Ishikawa (cell line): ENCODE data around the gene SLC16A3.

ENCODE experiments used
- CEBPB ChIP-seq: IDR thresholded peaks from 2 replicates; pipeline ENCODE4 v1.6.1; 2012
- CREB1 ChIP-seq: IDR thresholded peaks from 2 replicates; pipeline ENCODE4 v1.6.1; 2012; ENCODE audit warnings: low read depth
- EGR1 ChIP-seq: IDR thresholded peaks from 2 replicates; pipeline ENCODE4 v1.6.1; 2012
- EP300 ChIP-seq: IDR thresholded peaks from 2 replicates; pipeline ENCODE4 v1.6.1; 2012; ENCODE audit warnings: borderline replicate concordance
- FOXM1 ChIP-seq: IDR thresholded peaks from 2 replicates; pipeline ENCODE4 v1.6.1; 2012; ENCODE audit warnings: low read depth, borderline replicate concordance
- MAX ChIP-seq: IDR thresholded peaks from 2 replicates; pipeline ENCODE4 v1.6.1; 2012
- NFIC ChIP-seq: IDR thresholded peaks from 2 replicates; pipeline ENCODE4 v1.6.1; 2012
- RAD21 ChIP-seq: IDR thresholded peaks from 2 replicates; pipeline ENCODE4 v1.6.1; 2012; ENCODE audit warnings: low read depth
- TAF1 ChIP-seq: IDR thresholded peaks from 2 replicates; pipeline ENCODE4 v1.6.1; 2012; ENCODE audit warnings: low read depth, mild to moderate bottlenecking
- TCF12 ChIP-seq: IDR thresholded peaks from 2 replicates; pipeline ENCODE4 v1.6.1; 2012; ENCODE audit warnings: low read depth
- TEAD4 ChIP-seq: IDR thresholded peaks from 2 replicates; pipeline ENCODE4 v1.6.1; 2012
- USF1 ChIP-seq: IDR thresholded peaks from 2 replicates; pipeline ENCODE4 v1.6.1; 2012
- YY1 ChIP-seq: IDR thresholded peaks from 2 replicates; pipeline ENCODE4 v1.6.1; 2012; ENCODE audit warnings: low read depth
- ZBTB7A ChIP-seq: IDR thresholded peaks from 2 replicates; pipeline ENCODE4 v1.6.1; 2012; ENCODE audit warnings: low read depth
- TF ChIP-seq, protein P1 (sequence below): IDR thresholded peaks from 2 replicates; pipeline ENCODE4 v1.6.1; 2012; ENCODE audit warnings: low read depth, mild to moderate bottlenecking

SLC16A3 gene

GRCh38 chr17:82222816-82223215 lies 6.0 kb upstream of the SLC16A3 start:
- TF ChIP-seq CEBPB (no peak), YY1 (no peak), ZBTB7A (no peak), CREB1 (no peak), USF1 (no peak)

DNA sequence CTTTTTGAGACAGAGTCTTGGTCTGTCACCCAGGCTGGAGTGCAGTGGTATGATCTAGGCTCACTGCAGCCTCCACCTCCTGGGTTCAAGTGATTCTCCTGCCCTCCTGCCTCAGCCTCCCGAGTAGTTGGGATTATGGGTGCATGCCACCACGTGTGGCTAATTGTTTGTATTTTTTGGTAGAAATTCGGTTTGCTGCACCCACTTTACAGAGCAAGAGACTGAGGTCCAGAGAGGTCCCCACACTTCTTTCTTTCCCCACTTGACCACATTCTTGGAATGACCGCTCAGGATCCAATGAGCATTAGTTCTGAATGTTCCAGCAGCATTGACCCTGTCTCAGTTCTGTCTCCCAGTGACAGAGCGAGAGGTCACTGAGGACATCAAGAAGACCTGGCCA lies 5.3 kb upstream of the SLC16A3 start:
- no peak for TF ChIP-seq EP300
- TF ChIP-seq EGR1: no peak
- TF ChIP-seq RAD21: no peak
- TF ChIP-seq CEBPB: no peak
- TF ChIP-seq MAX: no peak
- TF ChIP-seq USF1: no peak
- TF ChIP-seq TEAD4: no peak
- TF ChIP-seq ZBTB7A: no peak
- TF ChIP-seq TCF12: no peak
- TF ChIP-seq, protein P1, sequence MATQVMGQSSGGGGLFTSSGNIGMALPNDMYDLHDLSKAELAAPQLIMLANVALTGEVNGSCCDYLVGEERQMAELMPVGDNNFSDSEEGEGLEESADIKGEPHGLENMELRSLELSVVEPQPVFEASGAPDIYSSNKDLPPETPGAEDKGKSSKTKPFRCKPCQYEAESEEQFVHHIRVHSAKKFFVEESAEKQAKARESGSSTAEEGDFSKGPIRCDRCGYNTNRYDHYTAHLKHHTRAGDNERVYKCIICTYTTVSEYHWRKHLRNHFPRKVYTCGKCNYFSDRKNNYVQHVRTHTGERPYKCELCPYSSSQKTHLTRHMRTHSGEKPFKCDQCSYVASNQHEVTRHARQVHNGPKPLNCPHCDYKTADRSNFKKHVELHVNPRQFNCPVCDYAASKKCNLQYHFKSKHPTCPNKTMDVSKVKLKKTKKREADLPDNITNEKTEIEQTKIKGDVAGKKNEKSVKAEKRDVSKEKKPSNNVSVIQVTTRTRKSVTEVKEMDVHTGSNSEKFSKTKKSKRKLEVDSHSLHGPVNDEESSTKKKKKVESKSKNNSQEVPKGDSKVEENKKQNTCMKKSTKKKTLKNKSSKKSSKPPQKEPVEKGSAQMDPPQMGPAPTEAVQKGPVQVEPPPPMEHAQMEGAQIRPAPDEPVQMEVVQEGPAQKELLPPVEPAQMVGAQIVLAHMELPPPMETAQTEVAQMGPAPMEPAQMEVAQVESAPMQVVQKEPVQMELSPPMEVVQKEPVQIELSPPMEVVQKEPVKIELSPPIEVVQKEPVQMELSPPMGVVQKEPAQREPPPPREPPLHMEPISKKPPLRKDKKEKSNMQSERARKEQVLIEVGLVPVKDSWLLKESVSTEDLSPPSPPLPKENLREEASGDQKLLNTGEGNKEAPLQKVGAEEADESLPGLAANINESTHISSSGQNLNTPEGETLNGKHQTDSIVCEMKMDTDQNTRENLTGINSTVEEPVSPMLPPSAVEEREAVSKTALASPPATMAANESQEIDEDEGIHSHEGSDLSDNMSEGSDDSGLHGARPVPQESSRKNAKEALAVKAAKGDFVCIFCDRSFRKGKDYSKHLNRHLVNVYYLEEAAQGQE: no peak
- no peak for TF ChIP-seq FOXM1
- no peak for TF ChIP-seq TAF1
- TF ChIP-seq YY1: no peak
- no peak for TF ChIP-seq NFIC

GRCh38 chr17:82224666-82225065 lies 4.2 kb upstream of the SLC16A3 start:
- no peak for TF ChIP-seq EP300
- no peak for TF ChIP-seq CEBPB
- no peak for TF ChIP-seq NFIC
- TF ChIP-seq TAF1: no peak
- no peak for TF ChIP-seq TEAD4
- TF ChIP-seq EGR1: no peak
- no peak for TF ChIP-seq USF1
- TF ChIP-seq ZBTB7A: no peak

GRCh38 chr17:82225368-82226029 lies 3.3 kb upstream of the SLC16A3 start:
- no peak for TF ChIP-seq NFIC
- TF ChIP-seq RAD21: no peak
- no peak for TF ChIP-seq FOXM1
- no peak for TF ChIP-seq ZBTB7A
- TF ChIP-seq EP300: no peak
- TF ChIP-seq YY1: no peak
- no peak for TF ChIP-seq TAF1
- no peak for TF ChIP-seq CREB1
- no peak for TF ChIP-seq EGR1
- TF ChIP-seq, protein P1: no peak
- no peak for TF ChIP-seq TEAD4
- no peak for TF ChIP-seq MAX
- TF ChIP-seq CEBPB: no peak

- TF ChIP-seq FOXM1: no peak
- no peak for TF ChIP-seq YY1
- no peak for TF ChIP-seq CEBPB
- TF ChIP-seq NFIC: no peak
- no peak for TF ChIP-seq TAF1
- no peak for TF ChIP-seq CREB1
- no peak for TF ChIP-seq EP300
- no peak for TF ChIP-seq MAX
- no peak for TF ChIP-seq ZBTB7A
- TF ChIP-seq TEAD4: no peak
Observed at GRCh38 chr17:82226146-82226808, 2.6 kb upstream of the SLC16A3 start.
